Ascending aorta (tissue), 2 donors: ENCODE measurements around the gene CLEC16A. TPM values are rescaled to one million over a fixed set of nuclear protein-coding genes. Genes with fewer than 3 reads are reported as not detected.

Experiments used
- DNase-seq, 2 donors: peaks; one replicate each; pipeline ENCODE4 v3.0.0-alpha.2; 2019; ENCODE audit warnings: low spot score in 2 of 2
- H3K27ac ChIP-seq, 2 donors: fragments of 200-600 bp; sonication (generic); one replicate each; pipeline ENCODE4 v1.5.1; 2016 to 2017; ENCODE audit warnings: mild to moderate bottlenecking in 1 of 2
- H3K27me3 ChIP-seq: fragments of 200-600 bp; sonication (generic); one replicate; pipeline ENCODE4 v1.5.1; 2017
- H3K36me3 ChIP-seq, 2 donors: fragments of 200-600 bp; sonication (generic); one replicate each; pipeline ENCODE4 v1.5.1; 2016
- H3K4me1 ChIP-seq, 2 donors: fragments of 200-600 bp; sonication (generic); one replicate each; pipeline ENCODE4 v1.5.1; 2016 to 2017; ENCODE audit warnings: mild to moderate bottlenecking in 1 of 2
- H3K4me3 ChIP-seq, 2 donors: fragments of 200-600 bp; sonication (generic); one replicate each; pipeline ENCODE4 v1.5.1; 2016 to 2017; ENCODE audit warnings: mild to moderate bottlenecking in 1 of 2
- H3K9me3 ChIP-seq, 2 donors: fragments of 200-600 bp; sonication (generic); one replicate each; pipeline ENCODE4 v1.5.1; 2016
- intact Hi-C: fragments of 100-400 bp; cut with DNase I; formaldehyde crosslinking; loops from one replicate; pipeline ENCODE4 v1.15.1; 2023
- total RNA-seq: library from RNA; depleted of rRNA; stranded (reverse); fragments of >200 nt; gene quantifications from one replicate; pipeline ENCODE4 v1.1.0, GENCODE V29; 2016
- TF ChIP-seq, protein P1 (sequence below), 3 experiments: fragments of 200-600 bp in 2 of 3; fragments of 450-650 bp in 1 of 3; sonication (generic) in 2 of 3; IDR thresholded peaks; one replicate each; pipeline ENCODE4 v1.5.1; 2016 to 2019; ENCODE audit warnings: antibody characterized with exemption in 3 of 3, mild to moderate bottlenecking in 1 of 3, moderate library complexity in 1 of 3

CLEC16A gene
- total RNA-seq, 1 donor from 2014 or later = 16.2 TPM

DNA sequence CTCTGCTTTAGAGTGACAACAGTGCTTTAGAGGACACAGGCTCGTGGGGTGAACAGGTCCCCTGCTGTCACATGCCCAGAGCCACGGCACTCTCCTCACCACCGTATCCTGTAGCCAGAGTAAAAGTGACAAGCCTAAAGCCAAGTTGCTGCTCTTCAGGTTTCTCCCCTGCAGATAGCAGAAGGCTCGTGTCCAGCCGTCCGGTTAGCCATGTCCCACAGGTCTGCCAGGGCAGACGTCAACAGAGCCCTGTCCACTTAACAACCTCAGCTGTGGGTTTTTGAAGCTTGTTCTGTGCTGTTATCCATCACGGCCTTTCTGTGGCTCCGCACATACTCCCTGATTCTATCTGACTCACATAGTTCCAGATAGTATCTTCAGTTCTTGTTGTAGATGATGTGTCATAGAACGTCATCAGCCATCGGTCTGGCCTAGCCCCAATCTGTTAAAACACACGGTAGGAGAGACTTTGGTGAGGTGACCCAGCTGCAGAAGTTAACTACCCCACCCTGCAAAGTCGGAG lies 211.0 kb downstream of the CLEC16A start:
- TF ChIP-seq, protein P1, sequence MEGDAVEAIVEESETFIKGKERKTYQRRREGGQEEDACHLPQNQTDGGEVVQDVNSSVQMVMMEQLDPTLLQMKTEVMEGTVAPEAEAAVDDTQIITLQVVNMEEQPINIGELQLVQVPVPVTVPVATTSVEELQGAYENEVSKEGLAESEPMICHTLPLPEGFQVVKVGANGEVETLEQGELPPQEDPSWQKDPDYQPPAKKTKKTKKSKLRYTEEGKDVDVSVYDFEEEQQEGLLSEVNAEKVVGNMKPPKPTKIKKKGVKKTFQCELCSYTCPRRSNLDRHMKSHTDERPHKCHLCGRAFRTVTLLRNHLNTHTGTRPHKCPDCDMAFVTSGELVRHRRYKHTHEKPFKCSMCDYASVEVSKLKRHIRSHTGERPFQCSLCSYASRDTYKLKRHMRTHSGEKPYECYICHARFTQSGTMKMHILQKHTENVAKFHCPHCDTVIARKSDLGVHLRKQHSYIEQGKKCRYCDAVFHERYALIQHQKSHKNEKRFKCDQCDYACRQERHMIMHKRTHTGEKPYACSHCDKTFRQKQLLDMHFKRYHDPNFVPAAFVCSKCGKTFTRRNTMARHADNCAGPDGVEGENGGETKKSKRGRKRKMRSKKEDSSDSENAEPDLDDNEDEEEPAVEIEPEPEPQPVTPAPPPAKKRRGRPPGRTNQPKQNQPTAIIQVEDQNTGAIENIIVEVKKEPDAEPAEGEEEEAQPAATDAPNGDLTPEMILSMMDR (IDR thresholded peaks at IDR 0.05) = no peak
- intact Hi-C loops = no loop called here
- H3K36me3 ChIP-seq = no peaks in the 10 kb centered on the region
- no peaks in the 10 kb centered on the region for H3K9me3 ChIP-seq
- H3K4me1 ChIP-seq = no peaks in the 10 kb centered on the region
- H3K4me3 ChIP-seq = no peak overlapping the region
- no peak overlapping the region for H3K27ac ChIP-seq
- H3K27me3 ChIP-seq = no peaks in the 10 kb centered on the region
- DNase-seq = no peak

DNA sequence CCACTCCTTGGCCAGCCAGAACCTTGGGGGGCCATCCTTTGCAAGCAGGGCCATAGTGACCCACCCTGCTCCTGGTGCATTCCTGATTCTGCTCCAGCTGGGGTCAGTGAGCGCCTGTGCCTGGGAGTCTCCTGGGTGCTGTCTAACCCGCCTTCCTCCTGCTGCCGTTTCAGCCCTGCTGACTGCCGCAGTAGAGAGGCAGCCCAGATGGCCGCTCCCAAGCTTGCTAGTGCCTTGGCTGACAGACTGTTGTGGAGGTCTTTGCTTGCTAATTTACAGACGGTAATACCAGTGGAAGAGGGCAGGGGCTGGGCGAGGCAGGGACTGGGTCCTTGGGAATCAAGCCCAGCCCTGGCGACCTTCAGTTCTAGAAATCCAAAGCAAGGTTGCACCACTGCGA lies 212.0 kb downstream of the CLEC16A start:
- Histone ChIP-seq H3K4me1 (peaks cover 3 to 4% of the 10 kb centered on the region in 2 donors), H3K27ac (no peak overlapping the region), H3K4me3 (no peak overlapping the region), H3K27me3 (no peaks in the 10 kb centered on the region), H3K9me3 (no peaks in the 10 kb centered on the region), H3K36me3 (no peaks in the 10 kb centered on the region)
- no peak for DNase-seq
- TF ChIP-seq, protein P1 (IDR thresholded peaks at IDR 0.05) = no peak
- intact Hi-C loops = no loop called here

DNA sequence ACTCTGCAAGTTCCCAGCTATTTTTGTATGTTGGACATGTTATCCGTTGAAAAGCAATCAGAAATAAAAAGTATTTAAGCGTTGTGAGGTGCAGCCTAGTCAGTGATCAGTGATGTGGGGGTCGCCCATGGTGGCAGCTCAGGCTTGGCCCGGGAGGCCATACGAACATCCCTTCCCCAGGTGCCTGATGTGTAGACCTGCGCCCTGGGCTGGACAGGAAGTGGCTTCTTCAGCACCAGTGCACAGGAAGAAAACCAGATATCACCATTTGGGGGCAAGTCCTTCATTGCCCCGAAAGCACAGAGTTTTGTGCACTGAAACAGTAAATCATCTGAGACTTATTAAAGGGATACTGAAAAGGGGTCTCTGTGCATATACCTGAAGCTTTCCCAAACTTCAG lies 212.8 kb downstream of the CLEC16A start:
- peaks cover 7 to 8% of the 10 kb centered on the region in 2 donors for H3K4me1 ChIP-seq
- no peak overlapping the region for H3K27ac ChIP-seq
- no peaks in the 10 kb centered on the region for H3K9me3 ChIP-seq
- DNase-seq = no peak
- intact Hi-C loops = no loop called here
- H3K27me3 ChIP-seq = no peaks in the 10 kb centered on the region
- no peak overlapping the region for H3K4me3 ChIP-seq
- H3K36me3 ChIP-seq = no peaks in the 10 kb centered on the region
- TF ChIP-seq, protein P1 (IDR thresholded peaks at IDR 0.05) = no peak

DNA sequence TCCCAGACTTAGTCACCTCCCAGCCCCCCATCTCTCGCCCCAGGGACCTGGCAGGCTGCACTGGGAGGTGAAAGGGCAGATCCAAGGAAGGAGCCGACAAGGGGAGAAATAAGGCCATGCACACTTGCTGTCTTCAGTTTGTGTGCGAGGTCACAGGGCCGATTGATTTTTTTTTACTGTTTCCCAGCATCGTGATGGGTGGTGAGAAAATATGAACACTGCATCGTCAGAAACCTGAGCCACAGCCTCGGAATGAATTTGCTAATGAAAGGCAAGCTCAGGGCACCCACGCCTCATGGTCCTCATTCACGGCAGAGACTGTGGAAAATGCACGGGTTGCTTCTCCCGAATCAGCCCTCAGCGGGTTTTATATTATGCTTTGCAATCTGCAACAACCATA lies 213.7 kb downstream of the CLEC16A start:
- Histone ChIP-seq H3K4me3 (no peak overlapping the region), H3K27ac (no peak overlapping the region), H3K4me1 (peaks cover 12 to 17% of the 10 kb centered on the region in 2 donors), H3K9me3 (no peaks in the 10 kb centered on the region), H3K27me3 (no peaks in the 10 kb centered on the region), H3K36me3 (no peaks in the 10 kb centered on the region)
- TF ChIP-seq, protein P1 (IDR thresholded peaks at IDR 0.05) = no peak
- no peak for DNase-seq
- intact Hi-C loops = no loop called here

DNA sequence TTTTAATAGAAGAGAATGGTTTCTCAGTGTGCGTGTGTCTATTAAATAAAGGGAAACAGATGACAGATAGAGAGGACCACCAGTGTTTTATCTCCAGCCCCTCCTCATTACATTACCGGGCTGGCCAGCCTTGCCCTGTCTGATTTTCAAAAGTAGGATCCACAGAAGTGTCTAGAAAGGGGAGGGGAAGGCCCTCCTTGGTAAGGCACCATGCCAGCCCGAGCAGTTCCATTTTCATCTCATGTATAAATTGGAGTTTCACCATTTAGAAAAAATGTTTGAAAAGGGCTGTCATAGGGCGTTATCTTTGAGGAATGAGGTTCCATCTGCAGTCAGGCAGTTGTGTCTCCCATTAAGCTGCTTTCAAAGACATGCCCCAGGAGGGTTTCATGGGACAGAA lies 214.9 kb downstream of the CLEC16A start:
- Histone ChIP-seq H3K9me3 (no peaks in the 10 kb centered on the region), H3K4me1 (peaks cover 15 to 20% of the 10 kb centered on the region in 2 donors), H3K27ac (peak overlapping the region in 1 of 2 donors; percentile 35), H3K27me3 (no peaks in the 10 kb centered on the region), H3K4me3 (no peak overlapping the region), H3K36me3 (no peaks in the 10 kb centered on the region)
- intact Hi-C loops = no loop called here
- TF ChIP-seq, protein P1 (IDR thresholded peaks at IDR 0.05) = no peak
- no peak for DNase-seq

DNA sequence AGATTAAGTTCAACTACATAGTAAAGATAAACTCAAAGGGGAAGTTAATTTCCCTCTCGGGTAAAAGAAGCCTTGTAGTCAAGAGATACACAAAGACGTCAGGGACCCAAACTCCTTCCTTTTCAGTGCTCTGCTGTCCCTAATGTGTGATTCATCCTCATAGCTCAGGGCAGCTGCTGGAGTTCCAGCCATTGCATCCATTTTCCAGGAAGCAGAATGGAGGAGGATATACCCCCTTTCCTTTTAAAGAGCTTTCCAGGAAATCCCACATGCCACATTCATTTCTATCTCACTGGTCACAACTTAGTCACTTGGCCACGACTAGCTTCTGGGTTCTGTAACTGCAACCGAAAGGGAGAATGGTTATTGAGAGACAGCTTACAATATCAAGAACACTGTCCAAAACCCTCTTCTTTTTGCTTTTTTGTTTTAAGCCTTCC lies 216.3 kb downstream of the CLEC16A start:
- intact Hi-C loops = loop anchor here (5.0 kb wide), 1 partner anchor 53 kb away; no protein-coding TSS in a partner anchor
- Histone ChIP-seq H3K27ac (peak overlapping the region; percentile 89 to 97), H3K4me1 (peaks cover 15 to 23% of the 10 kb centered on the region in 2 donors)

More for the DNA sequence above, 216.3 kb downstream of the CLEC16A start:
- no peaks in the 10 kb centered on the region for H3K9me3 ChIP-seq
- no peak overlapping the region for H3K4me3 ChIP-seq
- TF ChIP-seq, protein P1 (IDR thresholded peaks at IDR 0.05) = no peak
- H3K27me3 ChIP-seq = no peaks in the 10 kb centered on the region
- no peak for DNase-seq
- H3K36me3 ChIP-seq = no peaks in the 10 kb centered on the region
